GM18519 (cell line): ENCODE data around the gene SNAPIN.
"Not testable (repeated sequence)": the region's sequence is repeated elsewhere in the genome, so short reads cannot be mapped to it uniquely, and the experiment has no call there.

Source experiments
- ATAC-seq: cut with Tn5 transposase; IDR thresholded peaks from one replicate; pipeline ENCODE4 v1.9.1; 2021; ENCODE audit warnings: mild to moderate bottlenecking, moderate library complexity; ENCODE audit not compliant: unreplicated experiment, low FRiP score

Gene SNAPIN

GRCh38 chr1:153626904-153627714 is 31.4 kb upstream of the SNAPIN start, which contains the start of gene S100A13:
TSS of gene S100A13 (minus strand) at chr1:153627505. CDS start at chr1:153626472, 1,033 bp downstream.
- ATAC-seq, result no peak

- ATAC-seq, result no peak
Measured at GRCh38 chr1:153627715-153628626, 30.5 kb upstream of the SNAPIN start, which contains the start of gene S100A1. TSS of gene S100A1 (plus strand) at chr1:153628434. CDS start at chr1:153630522, 2,088 bp downstream.

GRCh38 chr1:153628638-153629342 is 29.7 kb upstream of the SNAPIN start:
- no peak for ATAC-seq

GRCh38 chr1:153629343-153629665 is 29.2 kb upstream of the SNAPIN start:
- ATAC-seq, result no peak

GRCh38 chr1:153629971-153630370 is 28.5 kb upstream of the SNAPIN start:
- no peak for ATAC-seq

GRCh38 chr1:153630384-153630783 is 28.1 kb upstream of the SNAPIN start:
- no peak for ATAC-seq

GRCh38 chr1:153631047-153632022 is 27.2 kb upstream of the SNAPIN start:
- no peak for ATAC-seq

GRCh38 chr1:153633161-153633753 is 25.2 kb upstream of the SNAPIN start:
- ATAC-seq, result no peak

- peak; percentile 88 for ATAC-seq
Measured at GRCh38 chr1:153633754-153634665, 24.5 kb upstream of the SNAPIN start, which contains the start of gene CHTOP. TSS of gene CHTOP (plus strand) at chr1:153634066. CDS start at chr1:153636589, 2,523 bp downstream.

GRCh38 chr1:153635872-153636271 is 22.6 kb upstream of the SNAPIN start:
- no peak for ATAC-seq

- no peak for ATAC-seq
Measured at GRCh38 chr1:153636312-153636711, 22.2 kb upstream of the SNAPIN start.

- ATAC-seq, result no peak
Measured at GRCh38 chr1:153638261-153638660, 20.2 kb upstream of the SNAPIN start.

- no peak for ATAC-seq
Measured at GRCh38 chr1:153639280-153639679, 19.2 kb upstream of the SNAPIN start.

GRCh38 chr1:153640213-153640612 is 18.3 kb upstream of the SNAPIN start:
- ATAC-seq, result not testable (repeated sequence)

GRCh38 chr1:153640861-153641260 is 17.6 kb upstream of the SNAPIN start:
- no peak for ATAC-seq

- ATAC-seq, result no peak
Measured at GRCh38 chr1:153642161-153642560, 16.3 kb upstream of the SNAPIN start.

- ATAC-seq, result no peak
Measured at GRCh38 chr1:153643100-153643499, 15.4 kb upstream of the SNAPIN start.

GRCh38 chr1:153643816-153644215 is 14.7 kb upstream of the SNAPIN start:
- ATAC-seq, result no peak
